Colonic mucosa (tissue), 4 donors: ENCODE results near the gene CRTAC1. TPM values are rescaled to one million over a fixed set of nuclear protein-coding genes. Genes with fewer than 3 reads are reported as not detected.

Source experiments
- DNase-seq: peaks from one replicate; pipeline ENCODE4 v3.0.0-alpha.2; 2020
- H3K27ac ChIP-seq: fragments of 200-600 bp; one replicate; pipeline ENCODE4 v1.8.0; 2021
- H3K27me3 ChIP-seq: fragments of 200-600 bp; one replicate; pipeline ENCODE4 v1.8.0; 2021
- H3K36me3 ChIP-seq: fragments of 200-600 bp; one replicate; pipeline ENCODE4 v1.8.0; 2021
- H3K4me1 ChIP-seq: fragments of 200-600 bp; one replicate; pipeline ENCODE4 v1.8.0; 2021; ENCODE audit warnings: mild to moderate bottlenecking
- H3K4me3 ChIP-seq: fragments of 200-600 bp; one replicate; pipeline ENCODE4 v1.8.0; 2021
- H3K9ac ChIP-seq, 2 donors: one replicate each; pipeline ENCODE4 v1.7.0; 2013; ENCODE audit warnings: control low read depth in 2 of 2, low read depth in 2 of 2, low read length in 2 of 2
- H3K9me3 ChIP-seq: fragments of 200-600 bp; one replicate; pipeline ENCODE4 v1.8.0; 2021
- CTCF ChIP-seq: fragments of 200-600 bp; IDR thresholded peaks from one replicate; pipeline ENCODE4 v1.8.0; 2022; ENCODE audit warnings: antibody characterized with exemption, mild to moderate bottlenecking
- intact Hi-C: fragments of 100-400 bp; cut with DNase I; formaldehyde crosslinking; loops from one replicate; pipeline ENCODE4 v1.14.1; 2022
- total RNA-seq, 2 donors: library from RNA; stranded (reverse); fragmentation: NEBNext Ultra II Directional in 1 of 2; extraction: Animal tissue kit (Norgen Biotek cat#: 25700) in 1 of 2; gene quantifications; one replicate each; pipeline ENCODE4 v1.2.1, GENCODE V29; 2021
- donor health status: healthy.
- donor health status: DM: no; HTN: no; CAD: no.
- donor health status: DM: no; HTN: no; CAD: no.

Gene CRTAC1
- total RNA-seq, 2 donors from 2014 or later, result 0.17 to 1.4 TPM

GRCh38 chr10:97895915-97896314 is 134.5 kb downstream of the CRTAC1 start:
- Histone ChIP-seq H3K9ac (no peak overlapping the region), H3K4me1 (no peaks in the 10 kb centered on the region), H3K27me3 (no peaks in the 10 kb centered on the region), H3K27ac (no peak overlapping the region), H3K36me3 (no peaks in the 10 kb centered on the region), H3K4me3 (no peak overlapping the region), H3K9me3 (no peaks in the 10 kb centered on the region)
- no peak for TF ChIP-seq CTCF
- no peak for DNase-seq
- intact Hi-C loops, result no loop called here

- Histone ChIP-seq H3K4me3 (no peak overlapping the region), H3K9ac (no peak overlapping the region), H3K27me3 (no peaks in the 10 kb centered on the region), H3K9me3 (no peaks in the 10 kb centered on the region), H3K27ac (no peak overlapping the region), H3K4me1 (no peaks in the 10 kb centered on the region), H3K36me3 (no peaks in the 10 kb centered on the region)
- intact Hi-C loops, result no loop called here
- TF ChIP-seq CTCF, result no peak
- DNase-seq, result no peak
Observed at GRCh38 chr10:97895084-97895483, 135.3 kb downstream of the CRTAC1 start.

GRCh38 chr10:97894092-97894491 is 136.3 kb downstream of the CRTAC1 start:
- Histone ChIP-seq H3K9me3 (no peaks in the 10 kb centered on the region), H3K4me1 (no peaks in the 10 kb centered on the region), H3K36me3 (no peaks in the 10 kb centered on the region), H3K27ac (no peak overlapping the region), H3K9ac (no peak overlapping the region), H3K4me3 (no peak overlapping the region), H3K27me3 (no peaks in the 10 kb centered on the region)
- TF ChIP-seq CTCF, result no peak
- DNase-seq, result no peak
- intact Hi-C loops, result no loop called here

- no peak overlapping the region for H3K9ac ChIP-seq
- no peak overlapping the region for H3K4me3 ChIP-seq
- no peak for DNase-seq
- no peaks in the 10 kb centered on the region for H3K27me3 ChIP-seq
- no peaks in the 10 kb centered on the region for H3K9me3 ChIP-seq
- intact Hi-C loops, result no loop called here
- no peaks in the 10 kb centered on the region for H3K4me1 ChIP-seq
- H3K36me3 ChIP-seq, result no peaks in the 10 kb centered on the region
- TF ChIP-seq CTCF, result no peak
- H3K27ac ChIP-seq, result no peak overlapping the region
Observed at GRCh38 chr10:97892939-97893338, 137.5 kb downstream of the CRTAC1 start.

- Histone ChIP-seq H3K9me3 (no peaks in the 10 kb centered on the region), H3K9ac (no peak overlapping the region), H3K4me1 (no peaks in the 10 kb centered on the region), H3K27ac (no peak overlapping the region), H3K36me3 (no peaks in the 10 kb centered on the region), H3K27me3 (no peaks in the 10 kb centered on the region), H3K4me3 (no peak overlapping the region)
- no peak for TF ChIP-seq CTCF
- DNase-seq, result no peak
- intact Hi-C loops, result no loop called here
Observed at GRCh38 chr10:97892506-97892905, 137.9 kb downstream of the CRTAC1 start.
